GM12892 (cell line): ENCODE measurements around the gene CA12.

Experiments
- DNase-seq: peaks from one replicate; pipeline ENCODE4 v3.0.0; 2011; ENCODE audit not compliant: insufficient read length
- FAIRE-seq: peaks from 2 replicates; lab custom pipeline; 2011; peaks lifted over from hg19 to GRCh38; lab: Jason Lieb, UNC
- POLR2A ChIP-seq: IDR thresholded peaks from 2 replicates; pipeline ENCODE4 v1.6.1; 2011; ENCODE audit warnings: low read depth, low read length, control low read depth
- POLR2AphosphoS5 ChIP-seq: IDR thresholded peaks from 2 replicates; pipeline ENCODE4 v1.6.1; 2011; ENCODE audit warnings: low read depth, low read length, control low read depth
- TAF1 ChIP-seq: IDR thresholded peaks from 2 replicates; pipeline ENCODE4 v1.6.1; 2011; ENCODE audit warnings: low read depth, mild to moderate bottlenecking, control low read depth, low read length, borderline replicate concordance

CA12 gene

GRCh38 chr15:63277893-63278456 lies 103.7 kb downstream of the CA12 start:
- DNase-seq = no peak

GRCh38 chr15:63277038-63277892 lies 104.4 kb downstream of the CA12 start, which contains the start of gene APH1B:
TSS of gene APH1B (plus strand) at chr15:63277605. CDS start at chr15:63277624, 19 bp downstream.
- TF ChIP-seq TAF1 (peak; percentile 50; the same call in 1 of the 2 replicates), POLR2AphosphoS5 (0 out of 2 replicates have a peak, but pooled peaks have one; percentile 34), POLR2A (peak; percentile 61; the same call in 1 of the 2 replicates)
- DNase-seq = peak; percentile 54
- FAIRE-seq = peak; percentile 74

More at GRCh38 chr15:63277893-63278456, 103.7 kb downstream of the CA12 start:
- FAIRE-seq = no peak
- TF ChIP-seq POLR2AphosphoS5 (no peak), TAF1 (no peak), POLR2A (no peak)

- no peak for DNase-seq
- FAIRE-seq = no peak
- no peak for TF ChIP-seq POLR2AphosphoS5
- TF ChIP-seq POLR2A = no peak
- no peak for TF ChIP-seq TAF1
Observed at GRCh38 chr15:63276342-63277037, 105.2 kb downstream of the CA12 start.

- no peak for DNase-seq
- TF ChIP-seq POLR2A (no peak), POLR2AphosphoS5 (no peak), TAF1 (no peak)
- no peak for FAIRE-seq
Observed at GRCh38 chr15:63274427-63274826, 107.2 kb downstream of the CA12 start.
